ENCODE data around the gene VIL1.

DNA sequence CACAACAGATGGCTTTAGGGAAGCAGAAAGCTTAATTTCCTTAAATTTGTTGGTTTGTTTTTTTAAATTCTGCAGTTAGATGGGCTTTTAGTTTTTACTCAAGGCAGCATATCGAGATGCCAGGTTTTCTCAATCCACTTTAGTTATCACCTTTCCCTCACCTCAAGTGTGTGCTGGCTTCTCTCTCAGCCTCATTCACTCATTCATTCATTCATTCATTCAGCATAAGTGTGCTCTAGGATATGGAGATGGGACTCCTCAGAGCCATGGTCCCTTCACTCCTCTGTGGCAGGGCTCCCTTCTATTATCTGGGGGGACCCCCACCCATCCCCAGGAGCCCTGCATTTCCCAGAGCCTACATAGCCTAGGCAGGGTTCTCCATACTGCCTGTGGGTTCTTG is 19.0 kb downstream of the VIL1 start:
- no peak for TF ChIP-seq JUNB (CRISPR knock-in tag; IDR thresholded peaks at IDR 0.05; ENCODE audit: borderline replicate concordance)
- TF ChIP-seq FOSL1 (CRISPR knock-in tag; IDR thresholded peaks at IDR 0.05; ENCODE audit: borderline replicate concordance), result no peak
- no peak for TF ChIP-seq SOX6 (IDR thresholded peaks at IDR 0.05)
- no peak for TF ChIP-seq SOX6 (CRISPR knock-in tag; IDR thresholded peaks at IDR 0.05)

Data from HepG2 (cell line).